HEK293T (cell line): ENCODE results near the gene MACROD2.

Experiments
- CTCF ChIA-PET: fragments of 350-600 bp; formaldehyde crosslinking; extraction: SDS; loops from one replicate; lab custom pipeline; 2021; ENCODE audit warnings: antibody characterized with exemption, inconsistent platforms; lab: Yijun Ruan, JAX
- POLR2A ChIA-PET: fragments of 350-600 bp; formaldehyde crosslinking; extraction: SDS; loops from one replicate; lab custom pipeline; 2020; ENCODE audit warnings: antibody characterized with exemption, inconsistent platforms; lab: Yijun Ruan, JAX
- DNase-seq: peaks from one replicate; pipeline ENCODE4 v3.0.0; 2012; ENCODE audit warnings: mixed read lengths; ENCODE audit errors: extremely low spot score
- ARNT ChIP-seq: fragments of 450-650 bp; IDR thresholded peaks from 2 replicates; pipeline ENCODE4 v1.6.1; 2017; ENCODE audit warnings: mild to moderate bottlenecking
- BHLHE40 ChIP-seq: fragments of 450-650 bp; IDR thresholded peaks from 2 replicates; pipeline ENCODE4 v1.6.1; 2016; ENCODE audit warnings: mild to moderate bottlenecking, moderate library complexity, borderline replicate concordance
- CTBP1 ChIP-seq: fragments of 450-650 bp; IDR thresholded peaks from 2 replicates; pipeline ENCODE4 v1.6.1; 2016; ENCODE audit warnings: borderline replicate concordance
- ELF4 ChIP-seq: fragments of 450-650 bp; IDR thresholded peaks from 2 replicates; pipeline ENCODE4 v1.6.1; 2017; ENCODE audit warnings: antibody characterized with exemption
- FOXA1 ChIP-seq: fragments of 450-650 bp; IDR thresholded peaks from 2 replicates; pipeline ENCODE4 v1.6.1; 2016; ENCODE audit warnings: mild to moderate bottlenecking
- FOXK2 ChIP-seq: fragments of 450-650 bp; IDR thresholded peaks from 2 replicates; pipeline ENCODE4 v1.6.1; 2016; ENCODE audit warnings: mild to moderate bottlenecking
- FOXM1 ChIP-seq: fragments of 450-650 bp; IDR thresholded peaks from 2 replicates; pipeline ENCODE4 v1.6.1; 2017; ENCODE audit warnings: mild to moderate bottlenecking, borderline replicate concordance
- HDGF ChIP-seq: fragments of 450-650 bp; IDR thresholded peaks from 2 replicates; pipeline ENCODE4 v1.6.1; 2017; ENCODE audit warnings: antibody characterized with exemption, borderline replicate concordance
- L3MBTL2 ChIP-seq: fragments of 450-650 bp; conservative IDR thresholded peaks from 2 replicates; pipeline ENCODE4 v1.6.1; 2016; ENCODE audit warnings: mild to moderate bottlenecking
- LEF1 ChIP-seq: fragments of 450-650 bp; IDR thresholded peaks from 2 replicates; pipeline ENCODE4 v1.6.1; 2017; ENCODE audit warnings: mild to moderate bottlenecking, borderline replicate concordance
- NFRKB ChIP-seq: fragments of 450-650 bp; IDR thresholded peaks from 2 replicates; pipeline ENCODE4 v1.6.1; 2016; ENCODE audit warnings: mild to moderate bottlenecking, moderate library complexity
- PKNOX1 ChIP-seq: fragments of 450-650 bp; IDR thresholded peaks from 2 replicates; pipeline ENCODE4 v1.6.1; 2016
- SP1 ChIP-seq: fragments of 450-650 bp; IDR thresholded peaks from 2 replicates; pipeline ENCODE4 v1.6.1; 2017
- SUZ12 ChIP-seq: fragments of 450-650 bp; IDR thresholded peaks from 2 replicates; pipeline ENCODE4 v1.6.1; 2016; ENCODE audit warnings: mild to moderate bottlenecking
- TARDBP ChIP-seq: fragments of 450-650 bp; IDR thresholded peaks from 2 replicates; pipeline ENCODE4 v1.6.1; 2016
- ZNF384 ChIP-seq: fragments of 450-650 bp; IDR thresholded peaks from 2 replicates; pipeline ENCODE4 v1.6.1; 2016

Gene MACROD2

GRCh38 chr20:15772826-15773225, 1777.5 kb downstream of the MACROD2 start:
- POLR2A ChIA-PET = no interaction called here
- TF ChIP-seq ELF4 (no peak), ARNT (no peak), SP1 (no peak), NFRKB (no peak), FOXM1 (no peak), PKNOX1 (no peak), CTBP1 (no peak), TARDBP (no peak), SUZ12 (no peak), LEF1 (no peak), FOXK2 (no peak), BHLHE40 (no peak), HDGF (no peak), L3MBTL2 (no peak), FOXA1 (no peak)
- CTCF ChIA-PET = no interaction called here
- no peak for DNase-seq

- DNase-seq = no peak
- POLR2A ChIA-PET = no interaction called here
- CTCF ChIA-PET = no interaction called here
- TF ChIP-seq PKNOX1 (no peak), FOXA1 (no peak), SP1 (no peak), SUZ12 (no peak), ARNT (no peak), CTBP1 (no peak), NFRKB (no peak), HDGF (no peak), ZNF384 (no peak), L3MBTL2 (no peak), FOXK2 (no peak), BHLHE40 (no peak), LEF1 (no peak), ELF4 (no peak), FOXM1 (no peak), TARDBP (no peak)
Measured at GRCh38 chr20:15774926-15775325, 1779.6 kb downstream of the MACROD2 start.

- POLR2A ChIA-PET = no interaction called here
- no peak for TF ChIP-seq PKNOX1
- no peak for TF ChIP-seq ZNF384
- no peak for TF ChIP-seq L3MBTL2
- TF ChIP-seq TARDBP = no peak
- TF ChIP-seq SUZ12 = no peak
- no peak for TF ChIP-seq NFRKB
- TF ChIP-seq FOXA1 = no peak
- TF ChIP-seq ELF4 = no peak
- no peak for TF ChIP-seq SP1
- no peak for TF ChIP-seq ARNT
- TF ChIP-seq CTBP1 = no peak
- TF ChIP-seq HDGF = no peak
- CTCF ChIA-PET = no interaction called here
- no peak for DNase-seq
Measured at GRCh38 chr20:15776770-15777466, 1781.6 kb downstream of the MACROD2 start.

- no peak for DNase-seq
Measured at GRCh38 chr20:15784020-15784419, 1788.7 kb downstream of the MACROD2 start.

DNA sequence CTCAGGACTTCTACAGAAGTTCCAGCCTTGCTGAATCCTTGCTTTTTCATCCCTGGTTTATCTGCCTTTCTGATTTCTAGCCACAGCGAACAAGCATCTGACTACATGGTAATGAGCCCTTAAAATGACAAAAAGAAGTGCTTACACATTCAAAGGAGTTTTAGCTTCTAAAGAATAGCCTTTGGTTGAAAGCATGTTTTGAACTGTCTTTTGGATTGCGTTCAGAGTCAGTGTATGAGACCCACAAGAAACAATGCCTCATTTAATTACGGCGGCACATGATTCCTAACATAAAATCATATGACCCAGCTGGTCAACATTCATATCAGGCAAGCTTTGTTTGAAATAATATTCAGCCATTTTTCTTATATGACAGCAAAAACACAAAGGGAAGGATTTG, 1793.8 kb downstream of the MACROD2 start:
- TF ChIP-seq CTBP1 (no peak), FOXK2 (no peak), ZNF384 (no peak), FOXM1 (no peak), TARDBP (no peak), L3MBTL2 (no peak), LEF1 (no peak), SUZ12 (no peak), NFRKB (no peak), FOXA1 (no peak), ARNT (no peak), HDGF (no peak), PKNOX1 (no peak), ELF4 (no peak), BHLHE40 (no peak)
- DNase-seq = no peak
- ChIA-PET POLR2A (interaction anchor here (0.7 kb wide), 1 partner anchor 15 kb away, joined by 3 read pairs; no protein-coding TSS in a partner anchor), CTCF (interaction anchor here (0.6 kb wide), 1 partner anchor 8 kb away, joined by 3 read pairs; no protein-coding TSS in a partner anchor)

More at GRCh38 chr20:15784020-15784419, 1788.7 kb downstream of the MACROD2 start:
- POLR2A ChIA-PET = no interaction called here
- no peak for TF ChIP-seq CTBP1
- no peak for TF ChIP-seq TARDBP
- TF ChIP-seq HDGF = no peak
- no peak for TF ChIP-seq PKNOX1
- no peak for TF ChIP-seq FOXA1
- TF ChIP-seq FOXM1 = no peak
- no peak for TF ChIP-seq ELF4
- TF ChIP-seq NFRKB = no peak
- CTCF ChIA-PET = no interaction called here
